Measurements from ENCODE around the gene NDUFS7.

DNA sequence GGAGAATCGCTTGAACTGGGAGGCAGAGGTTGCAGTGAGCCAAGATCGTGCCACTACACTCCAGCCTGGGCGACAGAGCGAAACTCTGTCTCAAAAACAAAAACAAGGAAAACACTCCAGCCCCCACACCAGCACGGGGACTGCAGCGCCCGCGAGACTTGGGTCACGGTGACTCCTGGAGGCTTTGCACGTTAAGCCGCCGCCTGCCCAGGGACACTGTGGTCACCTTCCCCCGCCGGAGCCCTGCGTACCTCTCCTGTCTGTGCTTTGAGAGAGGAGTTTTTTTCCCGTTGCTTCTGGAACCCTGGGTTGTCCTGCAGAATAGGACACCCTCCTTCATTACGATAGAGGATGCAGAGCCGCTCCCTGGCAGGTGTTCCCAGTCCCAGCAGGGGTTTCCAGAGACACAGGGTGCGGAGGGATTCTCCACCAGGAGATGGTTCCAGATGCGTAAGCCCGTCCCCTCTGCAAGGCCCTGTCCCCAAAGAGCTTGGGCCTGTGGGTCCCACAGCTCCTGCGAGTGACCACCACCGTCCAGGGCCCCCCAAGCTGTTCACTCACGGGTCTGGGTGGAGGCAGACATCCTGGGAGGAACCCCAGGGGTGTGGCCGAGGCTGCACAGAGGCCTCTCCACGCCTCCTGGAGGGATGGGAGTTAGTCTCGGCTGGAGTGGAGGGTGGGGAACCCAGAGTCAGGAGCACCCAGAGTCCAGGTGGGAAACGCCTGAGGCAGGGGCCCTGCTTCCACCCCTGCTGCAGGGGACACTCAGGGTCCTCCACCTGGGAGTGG is 42.8 kb upstream of the NDUFS7 start:
- TF ChIP-seq, protein P1, sequence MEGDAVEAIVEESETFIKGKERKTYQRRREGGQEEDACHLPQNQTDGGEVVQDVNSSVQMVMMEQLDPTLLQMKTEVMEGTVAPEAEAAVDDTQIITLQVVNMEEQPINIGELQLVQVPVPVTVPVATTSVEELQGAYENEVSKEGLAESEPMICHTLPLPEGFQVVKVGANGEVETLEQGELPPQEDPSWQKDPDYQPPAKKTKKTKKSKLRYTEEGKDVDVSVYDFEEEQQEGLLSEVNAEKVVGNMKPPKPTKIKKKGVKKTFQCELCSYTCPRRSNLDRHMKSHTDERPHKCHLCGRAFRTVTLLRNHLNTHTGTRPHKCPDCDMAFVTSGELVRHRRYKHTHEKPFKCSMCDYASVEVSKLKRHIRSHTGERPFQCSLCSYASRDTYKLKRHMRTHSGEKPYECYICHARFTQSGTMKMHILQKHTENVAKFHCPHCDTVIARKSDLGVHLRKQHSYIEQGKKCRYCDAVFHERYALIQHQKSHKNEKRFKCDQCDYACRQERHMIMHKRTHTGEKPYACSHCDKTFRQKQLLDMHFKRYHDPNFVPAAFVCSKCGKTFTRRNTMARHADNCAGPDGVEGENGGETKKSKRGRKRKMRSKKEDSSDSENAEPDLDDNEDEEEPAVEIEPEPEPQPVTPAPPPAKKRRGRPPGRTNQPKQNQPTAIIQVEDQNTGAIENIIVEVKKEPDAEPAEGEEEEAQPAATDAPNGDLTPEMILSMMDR (IDR thresholded peaks at IDR 0.05 in 4 of 5, conservative IDR thresholded peaks at IDR 0.05 in 1 of 5) = no peak
- no peak for TF ChIP-seq POLR2A (IDR thresholded peaks at IDR 0.05)
